IPS-NIHi11 (cell line): ENCODE measurements around the gene ALS2CL.
"Not testable (repeated sequence)": the region's sequence is repeated elsewhere in the genome, so short reads cannot be mapped to it uniquely, and the experiment has no call there.

ENCODE experiments used
- DNase-seq: peaks from one replicate; pipeline ENCODE4 v3.0.0; 2012; ENCODE audit warnings: mixed read lengths, low spot score

ALS2CL gene

GRCh38 chr3:46715507-46716175, 22.2 kb upstream of the ALS2CL start:
- no peak for DNase-seq

- DNase-seq = no peak
Measured at GRCh38 chr3:46714728-46715506, 21.4 kb upstream of the ALS2CL start.

- DNase-seq = no peak
Measured at GRCh38 chr3:46713898-46714552, 20.5 kb upstream of the ALS2CL start.

- DNase-seq = no peak
Measured at GRCh38 chr3:46713050-46713897, 19.8 kb upstream of the ALS2CL start.

GRCh38 chr3:46712191-46713049, 18.9 kb upstream of the ALS2CL start:
- DNase-seq = no peak

- DNase-seq = no peak
Measured at GRCh38 chr3:46711760-46712159, 18.3 kb upstream of the ALS2CL start.

- no peak for DNase-seq
Measured at GRCh38 chr3:46711305-46711704, 17.8 kb upstream of the ALS2CL start.

- no peak for DNase-seq
Measured at GRCh38 chr3:46710671-46711295, 17.3 kb upstream of the ALS2CL start.

GRCh38 chr3:46710229-46710628, 16.8 kb upstream of the ALS2CL start:
- DNase-seq = no peak

GRCh38 chr3:46709721-46710120, 16.2 kb upstream of the ALS2CL start:
- no peak for DNase-seq

- no peak for DNase-seq
Measured at GRCh38 chr3:46709157-46709654, 15.7 kb upstream of the ALS2CL start.

- no peak for DNase-seq
Measured at GRCh38 chr3:46708401-46709156, 15.1 kb upstream of the ALS2CL start.

GRCh38 chr3:46707601-46708011, 14.1 kb upstream of the ALS2CL start:
- no peak for DNase-seq

- DNase-seq = peak; percentile 45
Measured at GRCh38 chr3:46706771-46707582, 13.5 kb upstream of the ALS2CL start.

- no peak for DNase-seq
Measured at GRCh38 chr3:46705751-46706552, 12.5 kb upstream of the ALS2CL start.

- peak; percentile 84 for DNase-seq
Measured at GRCh38 chr3:46705022-46705530, 11.6 kb upstream of the ALS2CL start.

- DNase-seq = not testable (repeated sequence)
Measured at GRCh38 chr3:46704346-46704745, 10.9 kb upstream of the ALS2CL start.

GRCh38 chr3:46703013-46703520, 9.6 kb upstream of the ALS2CL start:
- no peak for DNase-seq
